ENCODE results near the gene TMEM147. TPM values are rescaled to one million over a fixed set of nuclear protein-coding genes. Genes with fewer than 3 reads are reported as not detected.

Gene TMEM147
- total RNA-seq, 1 experiment from 2014 or later = 126 TPM

- Histone ChIP-seq H3K27me3 (replicated peaks; ENCODE audit: control insufficient read depth, insufficient read depth, low read length) (no peaks in the 10 kb centered on the region), H3K36me3 (ENCODE audit: control insufficient read depth, insufficient read depth, low read length) (no peaks in the 10 kb centered on the region), H3K9me3 (0 out of 2 replicates have a peak, but pooled peaks cover 3% of the 10 kb centered on the region), H3K4me3 (ENCODE audit: low read depth, low read length) (no peak overlapping the region), H3K4me1 (0 out of 2 replicates have a peak, but pooled peaks cover 5% of the 10 kb centered on the region)
- intact Hi-C loops (cut with micrococcal nuclease; ENCODE audit: unreplicated experiment) = no loop called here
- Mint-ChIP-seq H3K4me3 (ENCODE audit: unreplicated experiment) (peak overlapping the region; percentile 39), H3K27ac (ENCODE audit: unreplicated experiment) (no peak overlapping the region), H3K4me1 (ENCODE audit: low read depth, unreplicated experiment) (no peaks in the 10 kb centered on the region), H3K27me3 (ENCODE audit: insufficient read depth, unreplicated experiment) (peaks cover 28% of the 10 kb centered on the region), H3K9me3 (ENCODE audit: unreplicated experiment) (no peaks in the 10 kb centered on the region), H3K36me3 (ENCODE audit: insufficient read depth, unreplicated experiment) (peaks cover 5% of the 10 kb centered on the region)
- DNase-seq = peak; percentile 41 to 65
- POLR2A ChIA-PET = no interaction called here
- CTCF ChIA-PET = interaction anchor here (0.5 to 0.6 kb wide), 2 partner anchors 40 to 413 kb away, joined by 3 to 6 read pairs; no protein-coding TSS in a partner anchor
- BruUV-seq (replicated peaks) = no TSS peak
- TF ChIP-seq CTCF (IDR thresholded peaks at IDR 0.05; ENCODE audit: insufficient read depth in 1 of 2, low read depth in 1 of 2, low read length in 1 of 2, severe bottlenecking in 1 of 2, unreplicated experiment in 1 of 2) = no peak
Observed at GRCh38 chr19:35557539-35558399, 12.3 kb downstream of the TMEM147 start.

GRCh38 chr19:35558400-35559280 is 13.2 kb downstream of the TMEM147 start:
- Mint-ChIP-seq H3K4me1 (ENCODE audit: low read depth, unreplicated experiment) (no peaks in the 10 kb centered on the region), H3K27ac (ENCODE audit: unreplicated experiment) (no peak overlapping the region), H3K36me3 (ENCODE audit: insufficient read depth, unreplicated experiment) (peaks cover 5% of the 10 kb centered on the region), H3K9me3 (ENCODE audit: unreplicated experiment) (no peaks in the 10 kb centered on the region), H3K4me3 (ENCODE audit: unreplicated experiment) (no peak overlapping the region), H3K27me3 (ENCODE audit: insufficient read depth, unreplicated experiment) (peaks cover 27% of the 10 kb centered on the region)
- DNase-seq = no peak
- H3K36me3 ChIP-seq (ENCODE audit: control insufficient read depth, insufficient read depth, low read length) = no peaks in the 10 kb centered on the region
- TF ChIP-seq CTCF (IDR thresholded peaks at IDR 0.05; ENCODE audit: insufficient read depth in 1 of 2, low read depth in 1 of 2, low read length in 1 of 2, severe bottlenecking in 1 of 2, unreplicated experiment in 1 of 2) = no peak
- POLR2A ChIA-PET = no interaction called here
- intact Hi-C loops (cut with micrococcal nuclease; ENCODE audit: unreplicated experiment) = no loop called here
- BruUV-seq (replicated peaks) = no TSS peak
- no peak overlapping the region for H3K4me3 ChIP-seq (ENCODE audit: low read depth, low read length)
- no peaks in the 10 kb centered on the region for H3K27me3 ChIP-seq (replicated peaks; ENCODE audit: control insufficient read depth, insufficient read depth, low read length)
- CTCF ChIA-PET = interaction anchor here (0.6 kb wide), 1 partner anchor 39 kb away, joined by 6 read pairs; no protein-coding TSS in a partner anchor
- H3K9me3 ChIP-seq = 0 out of 2 replicates have a peak, but pooled peaks cover 3% of the 10 kb centered on the region
- 0 out of 2 replicates have a peak, but pooled peaks cover 5% of the 10 kb centered on the region for H3K4me1 ChIP-seq

GRCh38 chr19:35559281-35559659 is 13.8 kb downstream of the TMEM147 start:
- H3K27me3 ChIP-seq (replicated peaks; ENCODE audit: control insufficient read depth, insufficient read depth, low read length) = no peaks in the 10 kb centered on the region
- H3K9me3 ChIP-seq = 0 out of 2 replicates have a peak, but pooled peaks cover 3% of the 10 kb centered on the region
- H3K36me3 Mint-ChIP-seq (ENCODE audit: insufficient read depth, unreplicated experiment) = peaks cover 5% of the 10 kb centered on the region
- 0 out of 2 replicates have a peak, but pooled peaks cover 5% of the 10 kb centered on the region for H3K4me1 ChIP-seq
- H3K27ac Mint-ChIP-seq (ENCODE audit: unreplicated experiment) = no peak overlapping the region
- no peak for TF ChIP-seq CTCF (IDR thresholded peaks at IDR 0.05; ENCODE audit: insufficient read depth in 1 of 2, low read depth in 1 of 2, low read length in 1 of 2, severe bottlenecking in 1 of 2, unreplicated experiment in 1 of 2)
- CTCF ChIA-PET = no interaction called here
- H3K36me3 ChIP-seq (ENCODE audit: control insufficient read depth, insufficient read depth, low read length) = no peaks in the 10 kb centered on the region
- H3K4me3 ChIP-seq (ENCODE audit: low read depth, low read length) = no peak overlapping the region
- H3K9me3 Mint-ChIP-seq (ENCODE audit: unreplicated experiment) = no peaks in the 10 kb centered on the region
- DNase-seq = no peak
- POLR2A ChIA-PET = no interaction called here
- peaks cover 27% of the 10 kb centered on the region for H3K27me3 Mint-ChIP-seq (ENCODE audit: insufficient read depth, unreplicated experiment)
- no TSS peak for BruUV-seq (replicated peaks)
- intact Hi-C loops (cut with micrococcal nuclease; ENCODE audit: unreplicated experiment) = no loop called here
- H3K4me3 Mint-ChIP-seq (ENCODE audit: unreplicated experiment) = no peak overlapping the region
- H3K4me1 Mint-ChIP-seq (ENCODE audit: low read depth, unreplicated experiment) = no peaks in the 10 kb centered on the region

Measured in Caco-2 (cell line).